ENCODE measurements around the gene TMEM220.

The TMEM220 gene

DNA sequence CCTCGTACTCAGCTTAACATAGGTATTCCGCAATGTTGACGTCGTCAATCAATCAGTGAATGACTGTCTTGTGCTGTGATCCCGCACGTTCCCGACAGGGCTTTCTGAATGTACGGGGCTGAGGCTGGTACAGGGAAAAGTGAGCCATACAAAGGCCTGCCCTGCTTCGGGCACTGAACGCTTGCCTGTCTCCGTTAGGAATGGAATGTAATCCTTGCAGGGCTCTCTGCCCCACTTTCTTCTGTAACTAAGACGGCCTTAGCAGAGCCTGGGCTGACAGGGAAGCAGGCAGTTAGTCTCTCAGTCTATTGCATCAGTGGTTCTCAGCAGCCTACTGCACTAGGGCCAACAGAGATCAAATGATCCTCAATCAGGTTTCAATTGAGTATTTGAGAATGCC lies 56.5 kb downstream of the TMEM220 start:
- DNase-seq (ENCODE audit: extremely low read depth in 1 of 2, low read depth in 1 of 2): no peak

DNA sequence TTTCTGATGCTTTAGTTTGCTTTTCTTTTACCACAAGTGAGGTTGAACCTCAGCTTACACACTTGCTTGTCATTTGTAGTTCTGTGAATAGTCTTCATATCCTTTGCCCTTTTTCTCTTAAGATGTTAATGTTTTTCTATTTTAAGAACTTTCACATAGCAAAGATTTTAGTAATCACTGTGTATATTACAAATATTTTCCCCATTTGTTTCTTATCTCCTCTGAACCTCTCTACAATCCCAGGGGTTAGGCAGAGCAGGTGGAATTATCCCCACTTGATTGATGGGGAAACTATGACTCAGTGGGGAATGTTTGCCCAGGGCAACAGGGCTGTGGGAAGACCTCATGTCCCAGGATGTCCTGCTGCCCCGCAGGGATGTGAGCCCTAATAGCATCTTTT lies 61.0 kb downstream of the TMEM220 start:
- DNase-seq (ENCODE audit: extremely low read depth in 1 of 2, low read depth in 1 of 2): no peak

DNA sequence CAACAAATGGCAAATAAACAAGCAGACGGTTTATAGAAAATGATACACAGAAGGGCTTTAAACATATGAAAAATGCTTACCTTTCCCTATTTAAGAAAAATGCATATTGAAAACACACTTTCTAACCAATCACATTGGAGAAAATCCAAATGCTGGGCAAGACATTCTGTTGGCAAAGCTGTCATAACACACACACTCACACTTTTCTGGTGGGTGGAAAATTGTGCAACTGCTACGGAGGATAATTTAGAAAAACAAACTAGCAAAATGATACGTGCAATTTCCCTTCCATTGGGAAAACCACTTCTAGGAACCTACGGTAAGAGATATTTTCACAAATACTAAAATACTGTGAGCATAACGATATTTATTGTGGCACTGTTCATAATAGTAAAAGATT lies 62.9 kb downstream of the TMEM220 start:
- no peak for DNase-seq (ENCODE audit: extremely low read depth in 1 of 2, low read depth in 1 of 2)

DNA sequence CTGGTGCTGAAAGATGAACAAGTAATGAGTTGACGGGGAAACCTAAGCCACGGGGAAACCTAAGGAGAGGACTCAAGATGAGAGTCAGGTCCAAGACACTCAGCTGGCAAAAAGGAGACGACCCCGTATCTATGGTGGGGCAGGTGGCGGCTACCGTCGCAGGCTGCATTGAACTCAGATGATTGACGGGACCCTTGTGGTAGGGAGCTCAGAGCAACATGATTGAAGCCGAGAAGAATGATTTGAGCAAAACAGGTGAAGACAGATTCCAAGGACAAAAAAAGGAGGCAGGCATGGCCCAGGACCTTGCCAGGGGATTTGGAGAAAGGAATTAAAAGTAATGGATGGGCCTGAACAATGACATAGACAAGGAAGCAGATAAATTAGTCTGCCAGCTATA lies 65.3 kb downstream of the TMEM220 start:
- no peak for DNase-seq (ENCODE audit: extremely low read depth in 1 of 2, low read depth in 1 of 2)

Measured in activated CD8-positive, alpha-beta memory T cell treated with anti-CD3 and anti-CD28 coated beads for 1 hour (primary cell).